ENCODE results near the gene BCAS2. TPM values are rescaled to one million over a fixed set of nuclear protein-coding genes. Genes with fewer than 3 reads are reported as not detected.
A peak's percentile ranks its signal among the peaks of the same experiment; 100 is the strongest.

The BCAS2 gene
- total and polyA plus RNA-seq, 8 donors = 29.4 to 49.0 (median 46.0) TPM

GRCh38 chr1:114618606-114619005, 37.2 kb upstream of the BCAS2 start:
- intact Hi-C loops (cut with DNase I) = no loop called here
- H3K9me3 ChIP-seq = no peaks in the 10 kb centered on the region
- no peaks in the 10 kb centered on the region for H3K4me1 ChIP-seq
- DNase-seq = no peak
- H3K36me3 ChIP-seq = peaks cover 0 to 7% of the 10 kb centered on the region in 2 donors
- no peak for ATAC-seq
- H3K27me3 ChIP-seq = no peaks in the 10 kb centered on the region
- H3K27ac ChIP-seq = no peak overlapping the region
- no peak for TF ChIP-seq CTCF (IDR thresholded peaks at IDR 0.05)
- no peak overlapping the region for H3K4me3 ChIP-seq

GRCh38 chr1:114610546-114611245, 29.3 kb upstream of the BCAS2 start:
- no peak for ATAC-seq
- TF ChIP-seq CTCF (IDR thresholded peaks at IDR 0.05) = no peak
- H3K27me3 ChIP-seq = no peaks in the 10 kb centered on the region
- no peaks in the 10 kb centered on the region for H3K4me1 ChIP-seq
- no peaks in the 10 kb centered on the region for H3K36me3 ChIP-seq
- no peak overlapping the region for H3K4me3 ChIP-seq
- H3K9me3 ChIP-seq = no peaks in the 10 kb centered on the region
- intact Hi-C loops (cut with DNase I) = no loop called here
- no peak overlapping the region for H3K27ac ChIP-seq
- DNase-seq = no peak

- TF ChIP-seq CTCF (IDR thresholded peaks at IDR 0.05) = no peak
- Histone ChIP-seq H3K4me1 (no peaks in the 10 kb centered on the region), H3K36me3 (peaks cover 0 to 3% of the 10 kb centered on the region in 2 donors), H3K4me3 (no peak overlapping the region), H3K27ac (no peak overlapping the region), H3K9me3 (no peaks in the 10 kb centered on the region), H3K27me3 (no peaks in the 10 kb centered on the region)
- ATAC-seq (no peak), DNase-seq (no peak)
- intact Hi-C loops (cut with DNase I) = no loop called here
These were observed 28.4 kb upstream of the BCAS2 start for GRCh38 chr1:114609826-114610225.

GRCh38 chr1:114609026-114609425, 27.6 kb upstream of the BCAS2 start:
- no peak for TF ChIP-seq CTCF (IDR thresholded peaks at IDR 0.05)
- no peak for ATAC-seq
- no peaks in the 10 kb centered on the region for H3K27me3 ChIP-seq

GRCh38 chr1:114607223-114607622, 25.8 kb upstream of the BCAS2 start:
- no peak overlapping the region for H3K4me3 ChIP-seq
- DNase-seq (peak in 1 of 4 donors; percentile 16), ATAC-seq (no peak)
- H3K36me3 ChIP-seq = peaks cover 0 to 3% of the 10 kb centered on the region in 2 donors
- H3K4me1 ChIP-seq = no peaks in the 10 kb centered on the region
- H3K9me3 ChIP-seq = no peaks in the 10 kb centered on the region
- no peak for TF ChIP-seq CTCF (IDR thresholded peaks at IDR 0.05)
- H3K27me3 ChIP-seq = no peaks in the 10 kb centered on the region
- intact Hi-C loops (cut with DNase I) = no loop called here
- H3K27ac ChIP-seq = no peak overlapping the region

More at GRCh38 chr1:114609026-114609425, 27.6 kb upstream of the BCAS2 start:
- Histone ChIP-seq H3K36me3 (peaks cover 0 to 3% of the 10 kb centered on the region in 2 donors), H3K4me1 (no peaks in the 10 kb centered on the region), H3K27ac (no peak overlapping the region), H3K9me3 (no peaks in the 10 kb centered on the region), H3K4me3 (no peak overlapping the region)
- no peak for DNase-seq
- intact Hi-C loops (cut with DNase I) = no loop called here

All from left lung (tissue), 10 donors.